ENCODE measurements around the gene KRT78. TPM values are rescaled to one million over a fixed set of nuclear protein-coding genes. Genes with fewer than 3 reads are reported as not detected.

KRT78 gene
- total and polyA plus RNA-seq, 5 donors from 2014 or later: not detected

GRCh38 chr12:52800259-52800917 is 48.4 kb downstream of the KRT78 start:
- H3K4me3 ChIP-seq (ENCODE audit: low read depth, low read length): no peak overlapping the region
- H3K4me1 ChIP-seq (ENCODE audit: control insufficient read depth, insufficient read depth, low read length, poor library complexity, severe bottlenecking): no peaks in the 10 kb centered on the region
- DNase-seq (no peak), ATAC-seq (ENCODE audit: low read depth in 2 of 2) (no peak)
- peaks cover 0 to 2% (median 0%) of the 10 kb centered on the region in 7 donors for H3K9me3 Mint-ChIP-seq
- no peaks in the 10 kb centered on the region for H3K36me3 Mint-ChIP-seq
- no peak overlapping the region for H3K4me3 Mint-ChIP-seq
- no peaks in the 10 kb centered on the region for H3K9me3 ChIP-seq (ENCODE audit: control insufficient read depth in 2 of 2, low read length in 2 of 2)
- no peaks in the 10 kb centered on the region for H3K4me1 Mint-ChIP-seq
- H3K27ac Mint-ChIP-seq: no peak overlapping the region
- no peak overlapping the region for H3K27ac ChIP-seq (ENCODE audit: insufficient read depth, low read length, poor library complexity, severe bottlenecking)
- H3K27me3 Mint-ChIP-seq: peaks cover 8% of the 10 kb centered on the region
- H3K27me3 ChIP-seq (ENCODE audit: control insufficient read depth, insufficient read depth, low read length): no peaks in the 10 kb centered on the region
- no peaks in the 10 kb centered on the region for H3K36me3 ChIP-seq (ENCODE audit: control insufficient read depth, insufficient read depth, low read length)

- no peaks in the 10 kb centered on the region for H3K4me1 ChIP-seq (ENCODE audit: control insufficient read depth, insufficient read depth, low read length, poor library complexity, severe bottlenecking)
- DNase-seq (no peak), ATAC-seq (ENCODE audit: low read depth in 2 of 2) (no peak)
- no peaks in the 10 kb centered on the region for H3K36me3 ChIP-seq (ENCODE audit: control insufficient read depth, insufficient read depth, low read length)
- no peak overlapping the region for H3K27ac ChIP-seq (ENCODE audit: insufficient read depth, low read length, poor library complexity, severe bottlenecking)
- Mint-ChIP-seq H3K36me3 (no peaks in the 10 kb centered on the region), H3K27me3 (peaks cover 8% of the 10 kb centered on the region), H3K4me3 (no peak overlapping the region), H3K9me3 (peaks cover 0 to 2% (median 0%) of the 10 kb centered on the region in 7 donors), H3K4me1 (no peaks in the 10 kb centered on the region), H3K27ac (no peak overlapping the region)
- no peaks in the 10 kb centered on the region for H3K27me3 ChIP-seq (ENCODE audit: control insufficient read depth, insufficient read depth, low read length)
- no peaks in the 10 kb centered on the region for H3K9me3 ChIP-seq (ENCODE audit: control insufficient read depth in 2 of 2, low read length in 2 of 2)
- H3K4me3 ChIP-seq (ENCODE audit: low read depth, low read length): no peak overlapping the region
These were observed 49.1 kb downstream of the KRT78 start for GRCh38 chr12:52799505-52800211.

GRCh38 chr12:52798671-52799504 is 49.9 kb downstream of the KRT78 start:
- Mint-ChIP-seq H3K36me3 (no peaks in the 10 kb centered on the region), H3K27me3 (peaks cover 4% of the 10 kb centered on the region), H3K9me3 (peaks cover 0 to 2% (median 0%) of the 10 kb centered on the region in 7 donors), H3K27ac (no peak overlapping the region), H3K4me1 (no peaks in the 10 kb centered on the region), H3K4me3 (no peak overlapping the region)
- DNase-seq (no peak), ATAC-seq (ENCODE audit: low read depth in 2 of 2) (no peak)
- Histone ChIP-seq H3K27ac (ENCODE audit: insufficient read depth, low read length, poor library complexity, severe bottlenecking) (no peak overlapping the region), H3K4me1 (ENCODE audit: control insufficient read depth, insufficient read depth, low read length, poor library complexity, severe bottlenecking) (no peaks in the 10 kb centered on the region), H3K36me3 (ENCODE audit: control insufficient read depth, insufficient read depth, low read length) (no peaks in the 10 kb centered on the region), H3K27me3 (ENCODE audit: control insufficient read depth, insufficient read depth, low read length) (no peaks in the 10 kb centered on the region), H3K9me3 (ENCODE audit: control insufficient read depth in 2 of 2, low read length in 2 of 2) (no peaks in the 10 kb centered on the region), H3K4me3 (ENCODE audit: low read depth, low read length) (no peak overlapping the region)

GRCh38 chr12:52798003-52798670 is 50.7 kb downstream of the KRT78 start:
- H3K36me3 ChIP-seq (ENCODE audit: control insufficient read depth, insufficient read depth, low read length): no peaks in the 10 kb centered on the region
- H3K27me3 Mint-ChIP-seq: peaks cover 4% of the 10 kb centered on the region
- ATAC-seq (ENCODE audit: low read depth in 2 of 2): no peak
- no peaks in the 10 kb centered on the region for H3K36me3 Mint-ChIP-seq
- H3K27me3 ChIP-seq (ENCODE audit: control insufficient read depth, insufficient read depth, low read length): no peaks in the 10 kb centered on the region
- no peak overlapping the region for H3K4me3 Mint-ChIP-seq
- no peaks in the 10 kb centered on the region for H3K9me3 ChIP-seq (ENCODE audit: control insufficient read depth in 2 of 2, low read length in 2 of 2)
- no peak overlapping the region for H3K27ac ChIP-seq (ENCODE audit: insufficient read depth, low read length, poor library complexity, severe bottlenecking)
- no peak overlapping the region for H3K27ac Mint-ChIP-seq
- peaks cover 0 to 2% (median 0%) of the 10 kb centered on the region in 7 donors for H3K9me3 Mint-ChIP-seq
- H3K4me1 Mint-ChIP-seq: no peaks in the 10 kb centered on the region
- DNase-seq: no peak
- H3K4me3 ChIP-seq (ENCODE audit: low read depth, low read length): no peak overlapping the region
- H3K4me1 ChIP-seq (ENCODE audit: control insufficient read depth, insufficient read depth, low read length, poor library complexity, severe bottlenecking): no peaks in the 10 kb centered on the region

GRCh38 chr12:52797529-52797894 is 51.3 kb downstream of the KRT78 start:
- Mint-ChIP-seq H3K4me3 (no peak overlapping the region), H3K27ac (no peak overlapping the region), H3K36me3 (no peaks in the 10 kb centered on the region), H3K4me1 (no peaks in the 10 kb centered on the region), H3K9me3 (peaks cover 0 to 2% (median 0%) of the 10 kb centered on the region in 7 donors), H3K27me3 (peaks cover 4% of the 10 kb centered on the region)
- no peaks in the 10 kb centered on the region for H3K36me3 ChIP-seq (ENCODE audit: control insufficient read depth, insufficient read depth, low read length)
- ATAC-seq (ENCODE audit: low read depth in 2 of 2) (no peak), DNase-seq (no peak)
- H3K4me1 ChIP-seq (ENCODE audit: control insufficient read depth, insufficient read depth, low read length, poor library complexity, severe bottlenecking): no peaks in the 10 kb centered on the region
- H3K27me3 ChIP-seq (ENCODE audit: control insufficient read depth, insufficient read depth, low read length): no peaks in the 10 kb centered on the region
- H3K9me3 ChIP-seq (ENCODE audit: control insufficient read depth in 2 of 2, low read length in 2 of 2): no peaks in the 10 kb centered on the region
- H3K4me3 ChIP-seq (ENCODE audit: low read depth, low read length): no peak overlapping the region
- H3K27ac ChIP-seq (ENCODE audit: insufficient read depth, low read length, poor library complexity, severe bottlenecking): no peak overlapping the region

GRCh38 chr12:52796839-52797528 is 51.8 kb downstream of the KRT78 start:
- ATAC-seq (ENCODE audit: low read depth in 2 of 2) (no peak), DNase-seq (no peak)
- Histone ChIP-seq H3K36me3 (ENCODE audit: control insufficient read depth, insufficient read depth, low read length) (no peaks in the 10 kb centered on the region), H3K27me3 (ENCODE audit: control insufficient read depth, insufficient read depth, low read length) (no peaks in the 10 kb centered on the region), H3K9me3 (ENCODE audit: control insufficient read depth in 2 of 2, low read length in 2 of 2) (no peaks in the 10 kb centered on the region), H3K4me1 (ENCODE audit: control insufficient read depth, insufficient read depth, low read length, poor library complexity, severe bottlenecking) (no peaks in the 10 kb centered on the region), H3K4me3 (ENCODE audit: low read depth, low read length) (no peak overlapping the region), H3K27ac (ENCODE audit: insufficient read depth, low read length, poor library complexity, severe bottlenecking) (no peak overlapping the region)
- H3K27me3 Mint-ChIP-seq: peaks cover 4% of the 10 kb centered on the region
- no peaks in the 10 kb centered on the region for H3K4me1 Mint-ChIP-seq
- H3K36me3 Mint-ChIP-seq: no peaks in the 10 kb centered on the region
- H3K4me3 Mint-ChIP-seq: no peak overlapping the region
- no peak overlapping the region for H3K27ac Mint-ChIP-seq
- H3K9me3 Mint-ChIP-seq: peaks cover 0 to 2% (median 0%) of the 10 kb centered on the region in 7 donors

GRCh38 chr12:52796429-52796794 is 52.4 kb downstream of the KRT78 start:
- H3K9me3 Mint-ChIP-seq: peaks cover 0 to 2% (median 0%) of the 10 kb centered on the region in 7 donors
- no peak for DNase-seq
- no peaks in the 10 kb centered on the region for H3K4me1 ChIP-seq (ENCODE audit: control insufficient read depth, insufficient read depth, low read length, poor library complexity, severe bottlenecking)
- H3K27ac Mint-ChIP-seq: no peak overlapping the region
- no peaks in the 10 kb centered on the region for H3K27me3 ChIP-seq (ENCODE audit: control insufficient read depth, insufficient read depth, low read length)
- no peaks in the 10 kb centered on the region for H3K4me1 Mint-ChIP-seq
- H3K4me3 Mint-ChIP-seq: no peak overlapping the region
- H3K27ac ChIP-seq (ENCODE audit: insufficient read depth, low read length, poor library complexity, severe bottlenecking): no peak overlapping the region
- ATAC-seq (ENCODE audit: low read depth in 2 of 2): no peak
- peaks cover 4% of the 10 kb centered on the region for H3K27me3 Mint-ChIP-seq
- H3K9me3 ChIP-seq (ENCODE audit: control insufficient read depth in 2 of 2, low read length in 2 of 2): no peaks in the 10 kb centered on the region
- H3K36me3 Mint-ChIP-seq: no peaks in the 10 kb centered on the region
- no peaks in the 10 kb centered on the region for H3K36me3 ChIP-seq (ENCODE audit: control insufficient read depth, insufficient read depth, low read length)
- no peak overlapping the region for H3K4me3 ChIP-seq (ENCODE audit: low read depth, low read length)

Data from CD4-positive, CD25-positive, alpha-beta regulatory T cell (primary cell).